ENCODE results near the gene INAFM2.
A peak's percentile ranks its signal among the peaks of the same experiment; 100 is the strongest.

Gene INAFM2

GRCh38 chr15:40323239-40323952, at the start of gene INAFM2:
Gene INAFM2 (plus strand): TSS chr15:40323692. CDS start chr15:40324056, 364 bp downstream.
- DNase-seq, result peak; percentile 90 to 93

DNA sequence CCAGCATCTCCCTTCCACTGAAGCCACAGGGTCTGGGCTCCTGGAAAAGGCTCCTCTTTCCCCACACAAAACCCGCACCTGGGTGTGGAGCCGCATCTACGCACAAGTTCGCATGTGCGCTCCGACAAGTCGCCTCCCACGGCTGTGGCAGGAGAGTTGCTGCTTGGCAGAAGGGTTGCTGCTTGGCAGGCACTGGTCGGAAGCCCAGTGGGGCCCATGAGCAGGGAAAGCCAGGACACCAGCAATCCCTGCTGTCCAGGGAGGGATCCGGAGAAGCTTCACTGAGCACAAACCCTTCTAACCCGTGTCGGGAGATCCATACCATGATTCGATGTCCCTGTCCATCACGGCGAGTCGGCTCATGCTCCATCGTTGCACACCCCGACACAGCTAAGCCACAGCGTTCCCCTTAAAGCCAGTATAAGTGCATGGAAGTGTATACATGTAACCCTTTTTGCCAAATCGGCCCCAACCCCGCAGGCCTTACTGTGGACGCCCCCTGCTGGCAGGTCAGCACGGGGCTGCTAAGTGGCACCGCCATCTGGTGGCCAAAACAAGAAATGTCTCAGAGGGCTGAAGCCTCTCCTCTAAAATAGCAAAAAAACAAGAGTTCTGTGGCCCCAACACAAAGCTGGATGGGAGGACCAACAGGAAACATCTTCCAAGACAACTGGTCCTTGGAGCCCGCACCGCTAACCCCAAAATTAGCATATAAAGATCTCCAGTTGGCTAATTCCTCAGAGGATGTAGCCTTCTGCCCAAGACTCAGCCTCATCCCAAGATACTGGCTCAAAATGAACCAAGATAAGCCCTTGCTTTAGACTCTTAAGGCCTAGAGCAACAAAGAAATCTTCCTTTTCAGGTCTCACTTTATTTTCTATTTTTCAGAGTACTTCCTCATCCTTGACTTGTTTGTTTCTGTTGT, 48.9 kb upstream of the INAFM2 start:
- DNase-seq, result peak; percentile 73 to 86

DNA sequence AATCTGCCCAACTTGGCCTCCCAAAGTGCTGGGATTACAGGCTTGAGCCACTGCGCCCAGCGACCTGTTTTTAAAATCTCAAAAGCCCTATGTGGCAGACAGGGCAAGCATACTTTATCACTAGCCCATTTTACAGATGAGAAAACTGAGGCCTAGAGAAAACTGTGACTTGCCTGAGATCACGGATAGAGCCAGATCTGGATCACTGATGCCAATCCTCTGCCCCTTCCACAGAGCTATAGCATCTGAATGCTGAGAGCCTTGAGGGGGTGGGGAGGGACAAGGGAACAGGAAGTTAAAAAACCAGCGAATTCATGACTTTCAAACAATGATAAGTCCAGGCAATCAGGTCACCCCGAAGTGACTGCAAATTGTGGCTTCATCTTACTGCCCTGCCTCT, 48.0 kb upstream of the INAFM2 start:
- DNase-seq, result no peak

DNA sequence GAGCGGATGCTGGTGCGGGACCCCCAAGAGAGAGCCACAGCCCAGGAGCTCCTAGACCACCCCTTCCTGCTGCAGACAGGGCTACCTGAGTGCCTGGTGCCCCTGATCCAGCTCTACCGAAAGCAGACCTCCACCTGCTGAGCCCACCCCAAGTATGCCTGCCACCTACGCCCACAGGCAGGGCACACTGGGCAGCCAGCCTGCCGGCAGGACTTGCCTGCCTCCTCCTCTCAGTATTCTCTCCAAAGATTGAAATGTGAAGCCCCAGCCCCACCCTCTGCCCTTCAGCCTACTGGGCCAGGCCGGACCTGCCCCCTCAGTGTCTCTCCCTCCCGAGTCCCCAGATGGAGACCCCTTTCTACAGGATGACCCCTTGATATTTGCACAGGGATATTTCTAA, 47.5 kb upstream of the INAFM2 start:
- no peak for DNase-seq

- no peak for DNase-seq
Observed at GRCh38 chr15:40276927-40277326, 46.6 kb upstream of the INAFM2 start.

DNA sequence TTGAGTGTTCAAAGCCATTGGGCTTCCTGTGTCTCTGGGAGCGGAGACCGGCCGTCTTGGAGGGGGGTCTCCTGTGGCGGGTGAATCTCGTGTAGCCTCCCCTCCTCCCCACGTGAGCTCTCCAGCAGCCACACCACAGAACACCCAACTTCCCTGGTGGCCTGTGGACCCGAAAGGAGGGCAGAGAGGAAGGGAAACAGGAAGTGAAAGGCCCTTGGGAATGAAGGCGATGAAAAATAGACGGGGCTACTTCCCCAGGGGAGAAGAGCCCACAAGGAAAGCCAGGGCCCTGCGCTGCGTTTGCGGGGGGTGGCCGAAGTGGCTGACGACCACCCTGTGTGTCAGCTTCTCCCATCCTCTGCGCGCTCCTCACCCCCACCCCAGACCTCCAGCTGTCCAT, 46.0 kb upstream of the INAFM2 start:
- no peak for DNase-seq

DNA sequence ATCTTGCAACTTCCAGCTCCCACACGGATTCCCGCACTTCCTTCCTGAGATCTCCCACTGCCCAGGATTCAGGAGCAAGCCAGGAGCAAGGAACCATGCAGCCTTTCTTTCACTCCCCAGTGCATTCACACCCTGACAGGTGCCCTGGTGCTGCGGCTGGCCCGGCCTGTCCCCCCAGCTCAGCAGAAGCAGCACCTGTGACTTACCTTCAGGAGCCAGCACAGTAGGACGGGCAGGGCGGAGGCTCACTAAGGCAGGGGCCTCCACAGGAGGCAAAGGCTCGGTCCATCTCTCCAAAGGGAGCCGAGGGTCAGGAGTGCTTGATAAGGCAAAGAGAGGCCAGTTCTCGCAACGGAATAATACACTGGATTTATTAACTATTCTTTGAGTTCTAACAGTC, 45.5 kb upstream of the INAFM2 start:
- no peak for DNase-seq

DNA sequence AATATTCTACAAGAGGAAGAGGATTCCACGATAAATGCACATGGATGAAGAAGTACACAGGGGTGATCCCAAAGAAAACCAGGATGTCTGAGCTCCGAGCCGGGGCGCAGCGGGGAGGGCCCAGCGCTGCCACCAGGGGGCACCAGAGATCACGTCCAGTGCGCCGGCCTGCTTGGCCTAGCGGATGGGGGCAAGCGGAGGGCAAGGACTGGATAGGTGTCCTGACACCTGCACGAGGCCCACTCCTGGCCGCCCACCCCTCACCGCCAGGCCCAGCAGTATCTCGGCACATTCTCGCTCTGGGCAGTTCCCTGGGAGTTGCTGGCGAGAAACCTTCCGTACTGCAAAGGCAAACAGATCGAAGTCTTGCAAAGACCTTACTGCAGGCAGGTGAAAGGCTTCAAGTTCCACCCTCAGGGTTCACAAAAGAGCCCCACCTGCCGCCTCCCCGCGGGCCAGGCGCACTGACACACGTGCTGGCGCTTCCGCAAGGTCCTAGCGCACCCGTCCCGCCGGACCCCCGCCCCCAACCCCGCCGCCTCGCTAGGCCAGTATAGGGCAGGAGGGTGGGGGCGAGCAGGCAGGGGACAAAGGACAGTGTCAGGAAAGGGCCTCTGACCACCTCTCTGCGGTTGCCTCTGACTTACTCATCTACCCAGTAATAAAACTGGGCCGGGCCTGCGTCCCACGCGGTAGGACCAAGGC, 43.9 kb upstream of the INAFM2 start:
- peak; percentile 8 to 31 for DNase-seq

DNA sequence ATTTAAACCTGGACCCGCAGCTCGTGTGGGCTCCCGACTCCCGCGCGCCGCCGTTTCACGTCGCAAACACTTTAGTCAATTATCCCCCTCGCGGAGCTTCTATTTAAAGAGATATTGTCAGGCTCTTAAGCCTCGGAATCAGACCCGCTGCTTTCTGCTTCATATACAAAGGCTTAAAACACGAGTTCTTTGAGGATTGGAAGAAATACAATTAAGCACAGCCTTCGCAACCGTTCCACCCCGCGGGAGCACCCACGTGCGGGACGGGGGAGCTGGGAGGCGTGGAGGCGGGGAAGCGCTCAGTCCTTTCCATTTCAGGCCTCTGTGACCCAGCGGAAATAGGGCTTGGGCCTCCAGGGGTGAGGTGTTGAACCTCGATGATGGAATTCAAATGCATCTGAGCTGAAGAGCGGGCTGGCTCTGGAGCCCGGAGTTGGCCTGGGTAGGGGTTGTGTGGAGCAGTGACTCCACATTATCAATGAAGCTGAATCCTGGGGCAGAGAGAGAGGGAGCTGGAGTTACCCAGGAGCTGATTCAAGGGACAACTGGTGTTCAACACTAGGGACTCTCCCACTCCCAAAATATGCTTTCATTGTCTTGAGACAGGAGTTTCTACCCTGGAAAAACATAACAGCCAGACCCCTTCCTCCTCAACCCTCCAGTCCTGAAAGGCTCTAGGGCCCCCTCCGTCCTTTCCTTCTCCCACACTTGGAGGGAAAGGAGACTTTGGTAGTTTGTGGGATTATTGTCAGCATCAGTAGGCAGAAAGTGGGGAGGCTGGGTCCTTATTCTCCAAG, 43.0 kb upstream of the INAFM2 start:
- no peak for DNase-seq

DNA sequence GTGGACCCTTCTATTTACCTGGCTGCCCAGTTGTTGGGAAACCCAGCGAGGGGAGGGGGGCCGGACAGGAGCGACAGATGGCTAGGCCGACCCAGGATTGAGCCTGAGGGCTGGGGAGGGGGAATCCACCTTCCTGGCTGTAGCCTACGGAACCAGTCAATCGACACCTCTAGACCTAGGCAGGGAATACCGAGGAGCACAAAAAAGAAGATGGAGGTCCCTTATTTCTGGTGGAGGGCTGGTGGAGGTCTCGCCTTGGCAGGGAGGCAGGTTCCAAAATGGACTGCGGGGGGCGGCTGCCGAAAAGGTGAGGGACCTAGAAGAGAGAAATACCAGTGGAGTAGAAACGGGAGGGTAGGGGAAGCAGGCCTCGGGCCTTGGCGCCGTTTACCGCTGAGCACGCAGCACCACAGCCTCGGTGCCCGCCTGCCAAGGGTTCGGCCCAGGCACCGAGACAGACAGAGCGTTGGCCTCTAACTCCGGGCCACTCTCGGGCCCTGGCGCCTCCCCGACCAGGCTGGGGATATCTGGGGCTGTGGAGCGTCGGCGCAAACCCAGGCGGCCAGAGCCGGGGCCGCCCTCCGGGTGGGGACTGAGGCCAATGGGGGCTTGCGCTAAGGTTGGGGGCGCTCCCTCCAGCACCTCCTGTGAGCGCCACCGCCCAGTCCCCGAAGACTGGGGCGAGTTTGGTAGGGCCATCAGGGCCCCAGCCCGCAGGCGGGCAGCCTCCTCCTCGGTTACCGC, 42.3 kb upstream of the INAFM2 start:
- DNase-seq, result no peak

DNA sequence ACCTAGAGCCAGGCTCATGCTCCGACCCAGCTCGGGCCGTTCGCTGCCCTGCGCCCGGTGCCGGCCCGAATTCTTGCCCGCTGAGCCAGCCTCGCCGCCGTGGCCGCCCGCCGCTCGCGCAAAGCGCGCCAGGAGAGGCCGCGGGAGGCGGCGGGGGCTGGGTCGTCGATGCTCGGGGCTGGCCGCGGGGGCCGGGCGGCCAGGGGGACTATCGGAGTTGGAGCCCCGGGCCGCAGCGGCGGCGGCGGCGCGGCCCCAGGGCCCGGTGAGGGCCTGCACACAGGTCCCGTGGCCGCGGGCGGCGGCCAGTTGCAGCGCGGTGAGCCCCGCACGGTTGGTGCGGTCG, 41.7 kb upstream of the INAFM2 start:
- DNase-seq, result no peak

GRCh38 chr15:40282147-40282868, 41.2 kb upstream of the INAFM2 start:
- DNase-seq, result peak; percentile 40 to 41

- peak in 1 of 2 experiments; percentile 35 for DNase-seq
Observed at GRCh38 chr15:40282869-40283614, 40.5 kb upstream of the INAFM2 start, which contains the start of gene ANKRD63. Gene ANKRD63 (minus strand): TSS chr15:40283064. CDS start chr15:40282586, 478 bp downstream.

- DNase-seq, result no peak
Observed at GRCh38 chr15:40283615-40284300, 39.7 kb upstream of the INAFM2 start.

GRCh38 chr15:40285151-40285550, 38.3 kb upstream of the INAFM2 start:
- no peak for DNase-seq

- DNase-seq, result no peak
Observed at GRCh38 chr15:40285554-40286011, 37.9 kb upstream of the INAFM2 start.

GRCh38 chr15:40286061-40286532, 37.4 kb upstream of the INAFM2 start:
- no peak for DNase-seq

DNA sequence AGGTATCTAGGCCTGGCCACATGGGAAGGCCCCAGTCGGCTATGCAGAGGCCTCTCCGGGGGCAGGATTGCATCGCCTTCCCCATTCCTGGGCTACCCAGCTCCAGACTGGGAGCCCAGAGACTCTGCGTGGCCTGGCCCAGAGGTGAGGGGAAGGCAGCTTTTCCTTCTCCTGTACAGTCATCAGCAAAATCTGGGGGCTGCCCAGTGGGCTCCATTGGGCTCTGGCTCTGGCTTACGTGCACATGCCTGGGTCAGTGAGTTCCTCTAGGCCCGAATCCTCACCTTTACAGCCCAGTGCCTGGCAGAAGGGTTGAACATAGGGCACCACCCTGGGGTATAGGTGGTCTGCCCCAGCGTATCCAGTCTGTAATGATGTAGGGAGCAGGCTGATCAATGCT, 36.7 kb upstream of the INAFM2 start:
- DNase-seq, result no peak

DNA sequence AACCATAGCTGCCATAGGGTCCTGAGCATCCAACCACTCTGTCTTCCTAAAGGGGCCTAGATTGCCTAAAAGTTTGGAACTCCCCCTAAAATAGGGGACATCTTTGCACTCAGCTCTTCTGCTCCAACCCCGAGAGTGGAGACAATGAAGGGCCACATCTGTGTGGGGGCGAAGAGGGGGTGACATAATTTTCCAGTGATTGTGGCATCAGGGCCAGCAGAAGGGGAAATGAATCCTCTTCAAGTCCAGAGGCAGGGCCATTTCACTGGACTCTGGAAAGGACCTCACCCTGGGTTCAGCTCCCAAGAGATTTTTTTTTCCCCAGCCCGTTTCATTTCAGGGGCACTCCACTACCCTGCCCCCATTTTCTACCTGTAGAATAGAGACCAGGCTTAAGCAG, 36.0 kb upstream of the INAFM2 start:
- DNase-seq, result no peak
